H1 (cell line): ENCODE measurements around the gene ISOC2.

ENCODE experiments used
- POLR2A ChIP-seq, 2 experiments: IDR thresholded peaks; 1 replicate in 1 of 2; 2 replicates in 1 of 2; pipeline ENCODE4 v1.6.1; 2011; ENCODE audit warnings: low read depth in 2 of 2, low read length in 2 of 2, mild to moderate bottlenecking in 2 of 2; ENCODE audit errors: control extremely low read depth in 1 of 2
- TF ChIP-seq, protein P1 (sequence below), 3 experiments: IDR thresholded peaks; 1 replicate in 2 of 3; 2 replicates in 1 of 3; pipeline versions ENCODE4 v1.5.1 to v1.6.1; 2011; ENCODE audit warnings: low read length in 3 of 3, mild to moderate bottlenecking in 3 of 3, inconsistent platforms in 2 of 3, low read depth in 1 of 3, moderate library complexity in 1 of 3; ENCODE audit not compliant: insufficient read depth in 1 of 3; ENCODE audit errors: control extremely low read depth in 1 of 3

DNA sequence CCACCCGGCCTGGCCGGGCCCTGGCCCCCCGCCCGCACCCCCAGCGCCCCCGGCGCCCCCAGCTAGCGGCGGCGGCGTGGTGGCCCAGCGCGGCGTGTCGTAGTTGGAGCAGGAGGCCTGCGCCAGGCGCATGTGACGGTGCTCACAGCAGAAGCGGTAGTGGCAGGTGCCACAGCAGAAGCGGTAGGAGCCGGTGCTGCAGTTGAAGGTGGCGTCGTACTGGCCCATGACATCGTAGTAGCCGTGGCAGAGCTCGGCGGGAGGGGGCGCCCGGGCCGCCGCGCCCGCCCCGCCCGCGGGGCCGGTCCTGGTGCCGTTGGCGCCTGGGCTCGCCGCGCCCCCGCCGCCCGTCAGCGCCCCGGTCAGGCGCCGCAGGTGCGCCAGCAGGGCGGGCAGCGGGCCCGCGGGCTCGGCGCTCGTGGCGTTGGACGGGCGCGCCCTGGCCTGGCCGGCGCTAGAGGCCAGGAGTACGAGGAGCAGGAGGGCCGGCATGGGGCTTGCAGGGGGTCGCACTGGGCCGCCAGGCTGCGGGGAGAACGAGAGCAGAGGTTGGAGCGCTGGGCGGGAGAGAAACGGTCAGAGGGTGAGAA is 19.0 kb downstream of the ISOC2 start:
- TF ChIP-seq POLR2A (IDR thresholded peaks at IDR 0.05; ENCODE audit: control extremely low read depth in 1 of 2, low read depth in 2 of 2, low read length in 2 of 2), result no peak
- TF ChIP-seq, protein P1, sequence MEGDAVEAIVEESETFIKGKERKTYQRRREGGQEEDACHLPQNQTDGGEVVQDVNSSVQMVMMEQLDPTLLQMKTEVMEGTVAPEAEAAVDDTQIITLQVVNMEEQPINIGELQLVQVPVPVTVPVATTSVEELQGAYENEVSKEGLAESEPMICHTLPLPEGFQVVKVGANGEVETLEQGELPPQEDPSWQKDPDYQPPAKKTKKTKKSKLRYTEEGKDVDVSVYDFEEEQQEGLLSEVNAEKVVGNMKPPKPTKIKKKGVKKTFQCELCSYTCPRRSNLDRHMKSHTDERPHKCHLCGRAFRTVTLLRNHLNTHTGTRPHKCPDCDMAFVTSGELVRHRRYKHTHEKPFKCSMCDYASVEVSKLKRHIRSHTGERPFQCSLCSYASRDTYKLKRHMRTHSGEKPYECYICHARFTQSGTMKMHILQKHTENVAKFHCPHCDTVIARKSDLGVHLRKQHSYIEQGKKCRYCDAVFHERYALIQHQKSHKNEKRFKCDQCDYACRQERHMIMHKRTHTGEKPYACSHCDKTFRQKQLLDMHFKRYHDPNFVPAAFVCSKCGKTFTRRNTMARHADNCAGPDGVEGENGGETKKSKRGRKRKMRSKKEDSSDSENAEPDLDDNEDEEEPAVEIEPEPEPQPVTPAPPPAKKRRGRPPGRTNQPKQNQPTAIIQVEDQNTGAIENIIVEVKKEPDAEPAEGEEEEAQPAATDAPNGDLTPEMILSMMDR (IDR thresholded peaks at IDR 0.05; ENCODE audit: control extremely low read depth in 1 of 3, insufficient read depth in 1 of 3, low read depth in 1 of 3, low read length in 3 of 3), result no peak
